Body of pancreas (tissue), 4 donors: ENCODE measurements around the gene DMD.

ENCODE experiments used
- POLR2A ChIP-seq, 3 donors: fragments of 450-650 bp; IDR thresholded peaks; one replicate each; pipeline ENCODE4 v1.6.1; 2016; ENCODE audit warnings: antibody characterized with exemption in 3 of 3, mild to moderate bottlenecking in 2 of 3
- TF ChIP-seq, protein P1 (sequence below), 7 experiments: fragments of 450-650 bp in 4 of 7; fragments of 200-600 bp in 3 of 7; sonication (generic) in 3 of 7; IDR thresholded peaks; one replicate each; pipeline ENCODE4 v1.5.1; 2016 to 2019; ENCODE audit warnings: antibody characterized with exemption in 7 of 7

DNA sequence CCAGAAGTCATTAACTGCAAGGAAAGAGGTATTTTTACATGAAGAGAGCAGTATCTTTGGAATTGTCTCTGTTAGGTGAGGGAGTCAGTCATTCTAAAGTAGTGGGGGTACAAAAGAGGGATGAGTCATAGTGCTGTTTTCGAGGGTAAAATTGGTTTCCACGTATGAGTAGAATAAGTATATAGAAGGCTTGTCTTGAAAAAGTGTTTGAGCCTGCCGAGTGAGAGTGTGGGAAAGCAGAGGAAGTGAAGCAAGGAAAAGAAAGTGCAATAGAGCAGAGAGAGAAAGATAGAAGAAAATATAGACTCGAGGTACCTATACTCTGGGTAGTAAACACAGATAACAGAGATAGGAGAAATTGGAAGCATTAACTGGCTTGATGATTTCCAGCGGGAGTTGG is 696.4 kb downstream of the DMD start:
- TF ChIP-seq, protein P1, sequence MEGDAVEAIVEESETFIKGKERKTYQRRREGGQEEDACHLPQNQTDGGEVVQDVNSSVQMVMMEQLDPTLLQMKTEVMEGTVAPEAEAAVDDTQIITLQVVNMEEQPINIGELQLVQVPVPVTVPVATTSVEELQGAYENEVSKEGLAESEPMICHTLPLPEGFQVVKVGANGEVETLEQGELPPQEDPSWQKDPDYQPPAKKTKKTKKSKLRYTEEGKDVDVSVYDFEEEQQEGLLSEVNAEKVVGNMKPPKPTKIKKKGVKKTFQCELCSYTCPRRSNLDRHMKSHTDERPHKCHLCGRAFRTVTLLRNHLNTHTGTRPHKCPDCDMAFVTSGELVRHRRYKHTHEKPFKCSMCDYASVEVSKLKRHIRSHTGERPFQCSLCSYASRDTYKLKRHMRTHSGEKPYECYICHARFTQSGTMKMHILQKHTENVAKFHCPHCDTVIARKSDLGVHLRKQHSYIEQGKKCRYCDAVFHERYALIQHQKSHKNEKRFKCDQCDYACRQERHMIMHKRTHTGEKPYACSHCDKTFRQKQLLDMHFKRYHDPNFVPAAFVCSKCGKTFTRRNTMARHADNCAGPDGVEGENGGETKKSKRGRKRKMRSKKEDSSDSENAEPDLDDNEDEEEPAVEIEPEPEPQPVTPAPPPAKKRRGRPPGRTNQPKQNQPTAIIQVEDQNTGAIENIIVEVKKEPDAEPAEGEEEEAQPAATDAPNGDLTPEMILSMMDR (IDR thresholded peaks at IDR 0.05): no peak
- TF ChIP-seq POLR2A (IDR thresholded peaks at IDR 0.05): no peak
